ENCODE measurements around the gene ACSF2. TPM values are rescaled to one million over a fixed set of nuclear protein-coding genes. Genes with fewer than 3 reads are reported as not detected.

Gene ACSF2
- polyA plus RNA-seq, 1 donor (not counting 4 experiments of a cell fraction or from before 2014, with no cell fraction given): 71.9 TPM

GRCh38 chr17:50443505-50443974 is 17.5 kb downstream of the ACSF2 start:
- H3K4me2 ChIP-seq (ENCODE audit: control insufficient read depth, extremely low read depth, insufficient read depth, low read depth, low read length): peak overlapping the region; percentile 55
- no peaks in the 10 kb centered on the region for H3K27me3 ChIP-seq (ENCODE audit: control insufficient read depth, extremely low read depth, insufficient read depth, low read length)
- no peaks in the 10 kb centered on the region for H4K20me1 ChIP-seq (ENCODE audit: control insufficient read depth, extremely low read depth, insufficient read depth, low read length)
- H3K9me3 ChIP-seq (ENCODE audit: control insufficient read depth, low read depth, low read length): no peaks in the 10 kb centered on the region
- DNase-seq (ENCODE audit: low read depth, low spot score) (no peak), FAIRE-seq (no peak)
- H3K9ac ChIP-seq (ENCODE audit: control insufficient read depth, extremely low read depth, insufficient read depth, low read length): no peak overlapping the region
- H3K4me1 ChIP-seq (ENCODE audit: control insufficient read depth, extremely low read depth, insufficient read depth, low read length): peaks cover 18% of the 10 kb centered on the region
- H3K4me3 ChIP-seq (ENCODE audit: control insufficient read depth in 2 of 3, extremely low read depth in 1 of 3, insufficient read depth in 2 of 3, low read depth in 1 of 3, low read length in 3 of 3): no peak overlapping the region
- TF ChIP-seq CTCF (optimal IDR thresholded peaks at IDR 0.05 in 1 of 3, IDR thresholded peaks at IDR 0.05 in 1 of 3, conservative IDR thresholded peaks at IDR 0.05 in 1 of 3; ENCODE audit: extremely low read depth in 1 of 3, insufficient read depth in 2 of 3, low read length in 3 of 3): no peak
- no peak for TF ChIP-seq EZH2 (IDR thresholded peaks at IDR 0.05; ENCODE audit: low read length)
- H3K27ac ChIP-seq (ENCODE audit: control insufficient read depth, insufficient read depth, low read length): no peak overlapping the region
- H3K9me1 ChIP-seq (ENCODE audit: control insufficient read depth, extremely low read depth, insufficient read depth, low read length): no peaks in the 10 kb centered on the region
- peaks cover 0 to 2% of the 10 kb centered on the region in 2 experiments for H3K36me3 ChIP-seq (ENCODE audit: control insufficient read depth in 2 of 2, extremely low read depth in 1 of 2, insufficient read depth in 2 of 2, low read length in 2 of 2)
- H2AFZ ChIP-seq (ENCODE audit: control insufficient read depth, low read length): no peak overlapping the region
- dilution Hi-C loops (cut with MboI; ENCODE audit: extremely low pct_ligation_motif_present, low sequenced_read_pairs): no loop called here
- no peaks in the 10 kb centered on the region for H3K79me2 ChIP-seq (ENCODE audit: control insufficient read depth, insufficient read depth, low read length)

GRCh38 chr17:50444841-50445715 is 19.1 kb downstream of the ACSF2 start:
- FAIRE-seq (no peak), DNase-seq (ENCODE audit: low read depth, low spot score) (no peak)
- dilution Hi-C loops (cut with MboI; ENCODE audit: extremely low pct_ligation_motif_present, low sequenced_read_pairs): no loop called here
- H3K27me3 ChIP-seq (ENCODE audit: control insufficient read depth, extremely low read depth, insufficient read depth, low read length): no peaks in the 10 kb centered on the region
- no peaks in the 10 kb centered on the region for H4K20me1 ChIP-seq (ENCODE audit: control insufficient read depth, extremely low read depth, insufficient read depth, low read length)
- no peak overlapping the region for H3K9ac ChIP-seq (ENCODE audit: control insufficient read depth, extremely low read depth, insufficient read depth, low read length)
- peaks cover 18% of the 10 kb centered on the region for H3K4me1 ChIP-seq (ENCODE audit: control insufficient read depth, extremely low read depth, insufficient read depth, low read length)
- H3K9me1 ChIP-seq (ENCODE audit: control insufficient read depth, extremely low read depth, insufficient read depth, low read length): no peaks in the 10 kb centered on the region
- H3K36me3 ChIP-seq (ENCODE audit: control insufficient read depth in 2 of 2, extremely low read depth in 1 of 2, insufficient read depth in 2 of 2, low read length in 2 of 2): peaks cover 0 to 2% of the 10 kb centered on the region in 2 experiments
- H2AFZ ChIP-seq (ENCODE audit: control insufficient read depth, low read length): no peak overlapping the region
- H3K9me3 ChIP-seq (ENCODE audit: control insufficient read depth, low read depth, low read length): no peaks in the 10 kb centered on the region
- no peak overlapping the region for H3K4me2 ChIP-seq (ENCODE audit: control insufficient read depth, extremely low read depth, insufficient read depth, low read depth, low read length)
- H3K79me2 ChIP-seq (ENCODE audit: control insufficient read depth, insufficient read depth, low read length): no peaks in the 10 kb centered on the region
- H3K27ac ChIP-seq (ENCODE audit: control insufficient read depth, insufficient read depth, low read length): no peak overlapping the region
- H3K4me3 ChIP-seq (ENCODE audit: control insufficient read depth in 2 of 3, extremely low read depth in 1 of 3, insufficient read depth in 2 of 3, low read depth in 1 of 3, low read length in 3 of 3): no peak overlapping the region
- no peak for TF ChIP-seq CTCF (optimal IDR thresholded peaks at IDR 0.05 in 1 of 3, IDR thresholded peaks at IDR 0.05 in 1 of 3, conservative IDR thresholded peaks at IDR 0.05 in 1 of 3; ENCODE audit: extremely low read depth in 1 of 3, insufficient read depth in 2 of 3, low read length in 3 of 3)
- no peak for TF ChIP-seq EZH2 (IDR thresholded peaks at IDR 0.05; ENCODE audit: low read length)
